Lung (tissue), 12 donors: ENCODE data around the gene NXPH2. TPM values are rescaled to one million over a fixed set of nuclear protein-coding genes. Genes with fewer than 3 reads are reported as not detected.

ENCODE experiments used
- ATAC-seq: fragments of 200-7000 bp; cut with Tn5 transposase; one replicate; pipeline ENCODE4 v1.9.1; 2020; ENCODE audit warnings: moderate number of reproducible peaks; ENCODE audit not compliant: insufficient read depth, low FRiP score
- DNase-seq, 3 donors: peaks; one replicate each; pipeline ENCODE4 v3.0.0-alpha.2; 2013 to 2017
- H3K27ac ChIP-seq, 2 donors: one replicate each; pipeline ENCODE4 v1.5.1; 2013; ENCODE audit warnings: mild to moderate bottlenecking in 2 of 2, moderate library complexity in 2 of 2, control low read depth in 1 of 2, inconsistent platforms in 1 of 2, low read depth in 1 of 2, low read length in 1 of 2
- H3K27me3 ChIP-seq, 3 donors: one replicate each; pipeline ENCODE4 v1.5.1; 2013; ENCODE audit warnings: low read length in 2 of 3; ENCODE audit not compliant: control insufficient read depth in 3 of 3, insufficient read depth in 3 of 3
- H3K36me3 ChIP-seq, 4 donors: one replicate each; pipeline ENCODE4 v1.5.1; 2013; ENCODE audit warnings: low read length in 4 of 4, mild to moderate bottlenecking in 1 of 4, moderate library complexity in 1 of 4; ENCODE audit not compliant: control insufficient read depth in 4 of 4, insufficient read depth in 4 of 4
- H3K4me1 ChIP-seq, 5 donors: one replicate each; pipeline ENCODE4 v1.5.1; 2013; ENCODE audit warnings: low read length in 5 of 5, mild to moderate bottlenecking in 2 of 5, moderate library complexity in 1 of 5; ENCODE audit not compliant: control insufficient read depth in 5 of 5, insufficient read depth in 5 of 5
- H3K4me3 ChIP-seq: one replicate; pipeline ENCODE4 v1.5.1; 2013; ENCODE audit warnings: mild to moderate bottlenecking, control low read depth, moderate library complexity
- H3K9ac ChIP-seq, 2 donors: one replicate each; pipeline ENCODE4 v1.5.1; 2013; ENCODE audit warnings: low read length in 2 of 2, control low read depth in 1 of 2; ENCODE audit not compliant: insufficient read depth in 1 of 2
- H3K9me3 ChIP-seq, 4 donors: one replicate each; pipeline ENCODE4 v1.5.1; 2013; ENCODE audit warnings: low read length in 3 of 4, mild to moderate bottlenecking in 1 of 4, moderate library complexity in 1 of 4; ENCODE audit not compliant: control insufficient read depth in 4 of 4, insufficient read depth in 3 of 4
- WGBS, 2 donors: extraction: QIAGEN DNeasy Blood & Tissue Kit; methylation state at CpG; one replicate each; pipeline ENCODE4 v1.1.7; 2013; 5-methylcytosine and 5-hydroxymethylcytosine counted together
- polyA plus RNA-seq, 2 donors: library from polyadenylated mRNA; stranded (reverse); fragments of 200-250 nt; gene quantifications; one replicate each; pipeline ENCODE4 v1.2.1, GENCODE V29; 2013
- total RNA-seq, 2 donors: library from RNA; depleted of rRNA in 1 of 2; stranded (reverse); fragments of >200 nt in 1 of 2; gene quantifications; one replicate each; pipeline ENCODE4 v1.2.1, GENCODE V29; 2014 to 2021
- TF ChIP-seq, protein P1 (sequence below): IDR thresholded peaks from 2 replicates; pipeline ENCODE4 v1.5.1; 2012; ENCODE audit warnings: mild to moderate bottlenecking; ENCODE audit errors: control extremely low read depth, extremely low read depth
- donor health status: control.
- donor health status: control.
- donor health status: Bipolar disorder and iron deficiency.
- donor health status: healthy.
- donor health status: DM: yes; HTN: yes; CAD: no.

NXPH2 gene
- total and polyA plus RNA-seq, 4 donors: not detected

DNA sequence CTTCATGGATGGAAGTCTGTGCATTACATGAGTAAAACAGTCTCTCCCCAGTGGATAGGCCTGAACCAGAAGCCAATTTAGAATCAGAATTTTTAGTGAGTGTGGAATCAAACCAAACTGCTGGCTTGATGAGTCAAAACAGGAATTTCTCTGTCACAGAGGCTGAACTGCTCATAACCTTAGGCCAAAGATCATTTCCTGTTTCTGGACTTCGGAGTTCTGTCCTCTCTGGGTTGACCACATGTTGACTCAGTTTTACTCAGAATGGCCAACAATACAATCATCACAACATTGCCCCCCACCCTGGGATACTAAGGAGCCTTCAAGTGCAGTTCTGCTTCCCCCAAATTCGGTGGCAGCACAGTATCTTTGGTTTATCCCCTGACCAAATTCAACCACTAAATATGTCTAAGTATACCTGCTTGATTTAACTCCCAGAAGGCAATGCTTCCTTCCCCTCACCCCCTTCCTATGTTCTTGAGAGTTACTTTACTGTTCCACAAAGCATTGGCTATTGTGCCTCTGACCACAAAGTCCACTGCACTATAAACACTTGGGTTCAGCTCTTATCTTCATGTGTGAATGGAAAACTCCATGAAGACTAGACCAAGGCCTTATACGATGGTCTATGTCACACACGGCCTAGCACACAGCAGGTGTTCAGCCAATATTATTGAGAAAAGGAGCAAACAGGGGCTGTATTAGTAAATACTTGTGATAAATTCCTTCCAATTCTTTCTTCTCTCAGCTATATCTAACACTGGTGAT is 67.8 kb downstream of the NXPH2 start:
- Histone ChIP-seq H3K36me3 (no peaks in the 10 kb centered on the region), H3K9me3 (no peaks in the 10 kb centered on the region), H3K27ac (no peak overlapping the region), H3K4me1 (peaks cover 0 to 13% (median 0%) of the 10 kb centered on the region in 5 donors), H3K4me3 (no peak overlapping the region), H3K9ac (no peak overlapping the region), H3K27me3 (no peaks in the 10 kb centered on the region)
- no peak for ATAC-seq
- TF ChIP-seq, protein P1, sequence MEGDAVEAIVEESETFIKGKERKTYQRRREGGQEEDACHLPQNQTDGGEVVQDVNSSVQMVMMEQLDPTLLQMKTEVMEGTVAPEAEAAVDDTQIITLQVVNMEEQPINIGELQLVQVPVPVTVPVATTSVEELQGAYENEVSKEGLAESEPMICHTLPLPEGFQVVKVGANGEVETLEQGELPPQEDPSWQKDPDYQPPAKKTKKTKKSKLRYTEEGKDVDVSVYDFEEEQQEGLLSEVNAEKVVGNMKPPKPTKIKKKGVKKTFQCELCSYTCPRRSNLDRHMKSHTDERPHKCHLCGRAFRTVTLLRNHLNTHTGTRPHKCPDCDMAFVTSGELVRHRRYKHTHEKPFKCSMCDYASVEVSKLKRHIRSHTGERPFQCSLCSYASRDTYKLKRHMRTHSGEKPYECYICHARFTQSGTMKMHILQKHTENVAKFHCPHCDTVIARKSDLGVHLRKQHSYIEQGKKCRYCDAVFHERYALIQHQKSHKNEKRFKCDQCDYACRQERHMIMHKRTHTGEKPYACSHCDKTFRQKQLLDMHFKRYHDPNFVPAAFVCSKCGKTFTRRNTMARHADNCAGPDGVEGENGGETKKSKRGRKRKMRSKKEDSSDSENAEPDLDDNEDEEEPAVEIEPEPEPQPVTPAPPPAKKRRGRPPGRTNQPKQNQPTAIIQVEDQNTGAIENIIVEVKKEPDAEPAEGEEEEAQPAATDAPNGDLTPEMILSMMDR: no peak
- DNase-seq: no peak
- WGBS, 2 donors: 74 to 87% methylated on average over 4 of the region's 4 CpGs

DNA sequence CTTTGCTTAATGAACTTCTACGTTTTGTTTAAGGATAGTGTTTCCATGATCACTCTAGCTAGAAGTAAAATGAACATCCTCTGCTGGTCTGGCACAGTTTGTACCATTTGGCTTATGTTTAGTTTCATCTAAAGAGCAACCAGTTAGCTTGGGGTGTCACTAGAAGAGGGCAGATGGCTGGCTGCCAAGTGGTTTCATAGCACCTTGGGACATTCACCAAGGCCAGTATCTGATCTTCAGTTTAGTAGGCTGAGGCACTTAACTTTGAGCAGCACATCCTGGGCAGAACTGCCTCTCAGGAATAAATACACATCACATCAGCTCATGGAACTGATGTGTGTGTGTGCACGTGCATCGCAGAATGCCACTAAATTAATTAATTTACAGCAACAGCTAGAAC is 68.4 kb downstream of the NXPH2 start:
- no peak for ATAC-seq
- TF ChIP-seq, protein P1: no peak
- Histone ChIP-seq H3K27me3 (no peaks in the 10 kb centered on the region), H3K9ac (no peak overlapping the region), H3K4me3 (no peak overlapping the region), H3K36me3 (no peaks in the 10 kb centered on the region), H3K27ac (no peak overlapping the region), H3K9me3 (no peaks in the 10 kb centered on the region), H3K4me1 (peaks cover 0 to 16% (median 0%) of the 10 kb centered on the region in 5 donors)
- 94 to 97% methylated on average over 3 of the region's 3 CpGs for WGBS, 2 donors
- no peak for DNase-seq

DNA sequence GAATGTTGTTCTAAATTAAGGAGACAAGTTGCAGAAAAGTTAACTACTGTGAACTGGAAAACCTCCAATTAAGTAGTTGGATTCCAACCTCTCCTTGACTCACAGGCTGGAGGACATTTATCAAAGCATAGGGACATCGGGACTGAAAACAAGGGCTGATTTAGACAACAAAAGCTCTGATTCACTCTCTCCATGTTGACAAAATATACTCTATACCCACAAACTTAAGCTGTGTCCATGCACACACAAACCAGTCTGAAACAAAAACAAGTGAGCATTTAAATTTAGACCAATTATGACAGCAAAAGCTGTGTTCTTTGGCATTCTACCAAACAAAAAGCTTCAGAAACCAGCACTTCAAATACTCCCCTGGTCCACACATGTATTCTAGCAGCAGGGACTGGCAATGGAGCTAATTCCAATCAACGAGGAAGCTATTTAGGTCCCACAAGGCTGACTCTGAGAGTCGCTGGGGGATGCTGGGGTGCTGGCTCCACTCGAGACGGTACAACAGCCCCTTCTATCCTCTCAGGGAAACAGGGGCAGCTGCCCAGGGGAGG is 71.4 kb downstream of the NXPH2 start:
- peak in 1 of 3 donors; percentile 38 for DNase-seq
- Histone ChIP-seq H3K4me1 (peaks cover 0 to 16% (median 0%) of the 10 kb centered on the region in 5 donors), H3K36me3 (no peaks in the 10 kb centered on the region), H3K27ac (no peak overlapping the region), H3K27me3 (no peaks in the 10 kb centered on the region), H3K9me3 (no peaks in the 10 kb centered on the region), H3K4me3 (no peak overlapping the region), H3K9ac (no peak overlapping the region)
- TF ChIP-seq, protein P1: no peak
- WGBS, 2 donors: 60 to 74% methylated on average over 5 of the region's 5 CpGs
- no peak for ATAC-seq
